Astrocyte (in vitro differentiated cells and primary cell): ENCODE measurements around the gene ASB10.

Experiments
- EZH2 ChIP-seq: IDR thresholded peaks from 2 replicates; pipeline ENCODE4 v1.6.1; 2012; ENCODE audit warnings: mild to moderate bottlenecking, low read length, inconsistent platforms; ENCODE audit not compliant: insufficient read depth
- TF ChIP-seq, protein P1 (sequence below): IDR thresholded peaks from 2 replicates; pipeline ENCODE4 v1.5.1; 2011; ENCODE audit warnings: low read depth, mild to moderate bottlenecking, inconsistent platforms, low read length, moderate library complexity; ENCODE audit not compliant: insufficient read depth

DNA sequence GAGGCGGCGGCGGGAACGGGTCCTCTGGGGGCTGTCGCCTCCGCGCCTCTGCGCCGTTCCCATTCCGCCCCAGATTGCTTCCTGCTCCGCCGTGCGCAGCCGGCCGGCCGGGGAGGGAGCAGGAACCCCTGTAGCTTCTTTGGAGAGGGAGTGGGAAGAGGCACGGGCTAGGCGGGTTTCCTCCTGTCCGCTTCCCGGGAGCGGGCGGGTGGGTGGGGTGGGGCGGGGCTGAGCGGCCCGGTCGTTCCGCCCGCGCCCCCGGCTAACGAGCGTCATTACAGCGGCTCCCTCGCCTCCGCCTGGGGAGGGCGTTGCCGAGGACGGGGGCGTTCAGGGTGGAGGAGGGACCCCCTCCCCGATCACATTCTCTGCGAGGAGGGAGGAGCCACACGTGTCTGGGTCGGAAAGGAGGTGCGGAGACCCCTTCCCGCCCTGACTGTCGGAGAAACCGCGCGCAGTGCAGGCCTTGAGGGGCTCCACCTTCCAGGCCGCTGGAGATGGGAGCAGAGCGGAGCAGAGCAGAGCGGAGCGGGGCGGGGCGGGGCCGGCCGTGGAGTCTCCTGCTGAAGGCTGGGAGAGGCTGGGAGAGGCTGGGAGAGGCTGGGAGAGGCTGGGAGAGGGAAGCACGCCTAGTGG lies 61.1 kb downstream of the ASB10 start:
- TF ChIP-seq, protein P1, sequence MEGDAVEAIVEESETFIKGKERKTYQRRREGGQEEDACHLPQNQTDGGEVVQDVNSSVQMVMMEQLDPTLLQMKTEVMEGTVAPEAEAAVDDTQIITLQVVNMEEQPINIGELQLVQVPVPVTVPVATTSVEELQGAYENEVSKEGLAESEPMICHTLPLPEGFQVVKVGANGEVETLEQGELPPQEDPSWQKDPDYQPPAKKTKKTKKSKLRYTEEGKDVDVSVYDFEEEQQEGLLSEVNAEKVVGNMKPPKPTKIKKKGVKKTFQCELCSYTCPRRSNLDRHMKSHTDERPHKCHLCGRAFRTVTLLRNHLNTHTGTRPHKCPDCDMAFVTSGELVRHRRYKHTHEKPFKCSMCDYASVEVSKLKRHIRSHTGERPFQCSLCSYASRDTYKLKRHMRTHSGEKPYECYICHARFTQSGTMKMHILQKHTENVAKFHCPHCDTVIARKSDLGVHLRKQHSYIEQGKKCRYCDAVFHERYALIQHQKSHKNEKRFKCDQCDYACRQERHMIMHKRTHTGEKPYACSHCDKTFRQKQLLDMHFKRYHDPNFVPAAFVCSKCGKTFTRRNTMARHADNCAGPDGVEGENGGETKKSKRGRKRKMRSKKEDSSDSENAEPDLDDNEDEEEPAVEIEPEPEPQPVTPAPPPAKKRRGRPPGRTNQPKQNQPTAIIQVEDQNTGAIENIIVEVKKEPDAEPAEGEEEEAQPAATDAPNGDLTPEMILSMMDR: no peak
- no peak for TF ChIP-seq EZH2
